ENCODE results near the gene NIF3L1. TPM values are rescaled to one million over a fixed set of nuclear protein-coding genes. Genes with fewer than 3 reads are reported as not detected.

NIF3L1 gene
- total RNA-seq, 4 donors from 2014 or later = 22.0 to 34.7 (median 29.9) TPM

DNA sequence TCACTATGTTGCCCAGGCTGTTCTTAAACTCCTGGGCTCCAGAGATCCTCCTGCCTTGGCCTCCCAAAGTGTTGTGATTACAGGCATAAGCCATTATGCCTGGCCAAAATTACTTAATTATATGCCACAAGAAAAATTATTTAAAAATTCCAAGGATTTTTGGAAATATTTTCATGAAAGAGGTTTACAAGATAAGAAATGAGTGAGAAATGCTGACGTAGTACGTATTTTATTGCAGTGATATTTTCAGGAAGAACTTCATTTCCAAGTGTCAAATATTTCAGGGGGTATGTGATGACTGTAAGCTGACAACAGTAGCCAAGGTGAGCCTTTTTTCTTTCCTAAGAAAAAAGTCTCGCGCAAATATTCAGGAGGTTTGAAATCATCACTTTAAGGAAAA lies 20.8 kb downstream of the NIF3L1 start:
- peaks cover 54% of the 10 kb centered on the region for H3K36me3 ChIP-seq
- TF ChIP-seq CTCF (IDR thresholded peaks at IDR 0.05) (no peak), POLR2AphosphoS5 (IDR thresholded peaks at IDR 0.05) (no peak), EP300 (IDR thresholded peaks at IDR 0.05) (no peak), POLR2A (IDR thresholded peaks at IDR 0.05) (no peak)
- DNase-seq (ENCODE audit: low spot score in 2 of 2) = no peak
- H3K27me3 ChIP-seq = no peaks in the 10 kb centered on the region
- no peak overlapping the region for H3K27ac ChIP-seq
- WGBS = 92% methylated on average over 4 of the region's 4 CpGs
- H3K4me1 ChIP-seq = no peaks in the 10 kb centered on the region
- no peaks in the 10 kb centered on the region for H3K9me3 ChIP-seq
- H3K4me3 ChIP-seq = no peak overlapping the region

DNA sequence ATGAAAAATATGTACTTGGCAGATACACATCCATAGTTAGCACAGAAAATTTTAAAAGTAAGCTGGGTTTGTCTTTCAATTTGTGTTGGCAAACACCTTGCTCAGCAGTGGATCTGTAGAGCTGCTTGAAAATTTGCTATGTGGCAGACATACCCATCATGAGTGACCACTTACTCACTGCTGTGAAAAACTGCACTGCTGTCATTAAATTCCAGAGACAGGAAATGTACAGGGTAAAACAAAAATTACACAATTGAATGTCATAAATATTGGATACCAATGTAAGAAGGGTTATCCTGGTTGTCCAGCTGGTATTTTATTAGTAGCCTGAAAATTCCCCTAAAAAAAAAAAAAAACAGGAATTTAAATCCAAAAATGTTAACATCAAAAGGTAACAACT lies 24.5 kb downstream of the NIF3L1 start:
- H3K4me1 ChIP-seq = no peaks in the 10 kb centered on the region
- TF ChIP-seq CTCF (IDR thresholded peaks at IDR 0.05) = no peak
- TF ChIP-seq EP300 (IDR thresholded peaks at IDR 0.05) = no peak
- no peak for TF ChIP-seq POLR2A (IDR thresholded peaks at IDR 0.05)
- TF ChIP-seq POLR2AphosphoS5 (IDR thresholded peaks at IDR 0.05) = no peak
- no peak overlapping the region for H3K27ac ChIP-seq
- H3K4me3 ChIP-seq = no peak overlapping the region
- peaks cover 84% of the 10 kb centered on the region for H3K36me3 ChIP-seq
- no peaks in the 10 kb centered on the region for H3K9me3 ChIP-seq
- DNase-seq (ENCODE audit: low spot score in 2 of 2) = no peak
- no peaks in the 10 kb centered on the region for H3K27me3 ChIP-seq

DNA sequence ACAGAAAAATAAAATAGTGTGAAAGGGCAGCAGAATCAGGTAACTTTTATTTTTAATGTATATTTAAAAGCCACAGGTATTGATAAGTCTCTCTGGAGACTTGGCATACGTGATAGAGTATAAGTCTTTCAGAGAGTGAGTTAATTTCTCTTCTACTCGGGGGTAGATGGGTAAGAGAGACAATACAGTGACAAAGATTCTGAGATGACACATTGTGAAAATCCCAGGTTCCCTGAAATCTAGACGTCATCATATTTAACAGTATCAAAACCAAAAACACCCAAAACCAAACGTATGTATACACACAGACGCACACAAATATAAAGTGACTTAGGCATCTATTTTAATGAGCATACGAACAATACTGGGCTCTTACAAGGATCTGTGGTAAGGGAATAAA lies 33.3 kb downstream of the NIF3L1 start:
- 86% methylated on average over 6 of the region's 6 CpGs for WGBS
- Histone ChIP-seq H3K27me3 (no peaks in the 10 kb centered on the region), H3K4me1 (no peaks in the 10 kb centered on the region), H3K4me3 (no peak overlapping the region), H3K36me3 (peaks cover 94% of the 10 kb centered on the region), H3K27ac (no peak overlapping the region), H3K9me3 (no peaks in the 10 kb centered on the region)
- TF ChIP-seq CTCF (IDR thresholded peaks at IDR 0.05) (no peak), POLR2AphosphoS5 (IDR thresholded peaks at IDR 0.05) (no peak), EP300 (IDR thresholded peaks at IDR 0.05) (no peak), POLR2A (IDR thresholded peaks at IDR 0.05) (no peak)
- no peak for DNase-seq (ENCODE audit: low spot score in 2 of 2)

DNA sequence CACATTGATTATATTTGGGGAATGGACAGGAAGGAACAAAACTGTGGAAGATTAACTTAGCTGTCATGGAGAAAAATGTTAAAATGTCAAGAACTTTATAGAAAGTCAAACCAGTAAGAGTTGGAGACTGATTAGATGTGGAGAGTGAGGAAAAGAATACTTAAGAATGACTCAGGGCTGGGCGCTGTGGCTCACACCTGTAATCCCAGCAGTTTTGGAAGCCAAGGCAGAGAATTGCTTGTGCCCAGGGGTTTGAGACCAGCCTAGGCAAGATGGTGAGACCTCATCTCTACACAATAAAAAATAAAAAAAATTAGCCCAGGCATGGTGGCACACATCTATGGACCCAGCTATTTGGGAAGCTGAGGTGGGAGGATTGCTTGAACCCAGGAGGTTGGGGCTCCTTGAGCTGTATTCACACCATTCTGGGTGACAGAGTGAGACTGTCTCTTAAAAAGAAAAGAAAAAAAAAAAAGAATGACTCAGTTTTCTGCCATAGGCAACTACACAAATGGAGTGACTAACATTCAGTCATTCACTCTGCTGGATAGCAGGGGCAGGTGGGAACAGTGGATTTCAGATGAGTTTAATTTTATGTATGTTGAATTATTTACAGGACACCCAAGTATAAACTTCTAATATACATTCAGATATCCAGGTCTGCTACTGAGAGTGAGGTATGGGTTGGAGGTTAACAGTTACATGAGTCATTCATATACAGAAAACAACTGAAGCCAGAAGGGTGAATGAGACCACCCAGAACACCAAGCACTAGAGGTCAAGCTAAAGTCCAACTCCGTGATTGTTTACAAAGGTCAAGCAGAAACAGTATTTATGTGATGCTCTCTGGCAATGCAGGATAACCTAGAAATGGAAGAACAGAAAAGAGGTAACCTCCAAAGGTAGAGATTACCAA lies 40.4 kb downstream of the NIF3L1 start:
- H3K9me3 ChIP-seq = no peaks in the 10 kb centered on the region
- no peaks in the 10 kb centered on the region for H3K27me3 ChIP-seq
- H3K4me3 ChIP-seq = no peak overlapping the region
- no peaks in the 10 kb centered on the region for H3K4me1 ChIP-seq
- peaks cover 92% of the 10 kb centered on the region for H3K36me3 ChIP-seq
- WGBS = 90% methylated on average over 2 of the region's 2 CpGs
- DNase-seq (ENCODE audit: low spot score in 2 of 2) = no peak
- H3K27ac ChIP-seq = no peak overlapping the region
- no peak for TF ChIP-seq POLR2A (IDR thresholded peaks at IDR 0.05)
- no peak for TF ChIP-seq CTCF (IDR thresholded peaks at IDR 0.05)
- TF ChIP-seq EP300 (IDR thresholded peaks at IDR 0.05) = no peak
- no peak for TF ChIP-seq POLR2AphosphoS5 (IDR thresholded peaks at IDR 0.05)

DNA sequence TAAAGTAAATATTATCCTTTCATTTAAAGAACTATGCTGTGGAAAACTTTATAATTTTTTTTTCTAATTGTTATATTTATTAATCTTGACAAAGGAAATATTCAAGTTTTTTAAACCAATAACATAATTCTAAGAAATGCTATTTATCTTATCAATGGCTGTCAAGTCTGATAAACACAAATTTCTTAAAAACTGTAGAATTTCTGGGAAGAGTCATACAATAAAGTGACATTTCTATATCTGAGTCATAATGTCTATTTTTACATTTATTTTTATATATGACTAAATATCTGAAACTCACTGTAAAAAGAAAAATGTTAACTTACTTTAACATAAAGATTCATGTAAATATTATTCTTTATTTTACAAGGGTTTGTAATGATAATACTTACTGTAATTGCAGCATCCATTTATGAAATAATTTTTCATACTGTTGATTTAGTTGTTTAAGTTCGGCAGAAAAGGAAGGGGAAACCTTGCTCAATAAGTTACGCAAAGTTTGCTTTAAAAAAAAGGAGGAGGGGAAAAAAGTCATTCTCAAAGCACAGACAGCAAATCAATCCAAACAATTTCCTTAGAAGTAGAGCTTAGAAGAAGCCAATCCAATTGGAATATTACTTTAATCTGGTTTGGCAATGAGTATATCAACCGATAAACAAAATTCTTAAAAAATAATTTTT lies 41.9 kb downstream of the NIF3L1 start:
- 79% methylated on average over 3 of the region's 3 CpGs for WGBS
- H3K27me3 ChIP-seq = no peaks in the 10 kb centered on the region
- H3K27ac ChIP-seq = no peak overlapping the region
- H3K36me3 ChIP-seq = peaks cover 92% of the 10 kb centered on the region
- H3K9me3 ChIP-seq = no peaks in the 10 kb centered on the region
- no peak for DNase-seq (ENCODE audit: low spot score in 2 of 2)
- no peak overlapping the region for H3K4me3 ChIP-seq
- TF ChIP-seq POLR2AphosphoS5 (IDR thresholded peaks at IDR 0.05) = no peak
- no peak for TF ChIP-seq POLR2A (IDR thresholded peaks at IDR 0.05)
- no peak for TF ChIP-seq CTCF (IDR thresholded peaks at IDR 0.05)
- no peak for TF ChIP-seq EP300 (IDR thresholded peaks at IDR 0.05)
- H3K4me1 ChIP-seq = no peaks in the 10 kb centered on the region

Measured in suprapubic skin (tissue), 4 donors.